Chondrocyte (in vitro differentiated cells): ENCODE measurements around the gene SPINK2. TPM values are rescaled to one million over a fixed set of nuclear protein-coding genes. Genes with fewer than 3 reads are reported as not detected.

ENCODE experiments used
- DNase-seq: peaks from one replicate; pipeline ENCODE4 v3.0.0; 2021; ENCODE audit warnings: mixed read lengths, low spot score
- H3K27ac Mint-ChIP-seq: one replicate; pipeline ENCODE4 v1.8.0; 2021; ENCODE audit warnings: mild to moderate bottlenecking, moderate library complexity, mixed read lengths; ENCODE audit not compliant: unreplicated experiment
- H3K27me3 Mint-ChIP-seq: 2 replicates; pipeline ENCODE4 v1.8.0; 2021; ENCODE audit warnings: low read depth, mixed read lengths
- H3K36me3 Mint-ChIP-seq: 2 replicates; pipeline ENCODE4 v1.8.0; 2021; ENCODE audit warnings: low read depth, mixed read lengths
- H3K4me1 Mint-ChIP-seq: 2 replicates; pipeline ENCODE4 v1.8.0; 2021; ENCODE audit warnings: low read depth, mild to moderate bottlenecking, mixed read lengths
- H3K4me3 Mint-ChIP-seq: one replicate; pipeline ENCODE4 v1.8.0; 2021; ENCODE audit warnings: mild to moderate bottlenecking, moderate library complexity, mixed read lengths; ENCODE audit not compliant: unreplicated experiment
- H3K9me3 Mint-ChIP-seq: 2 replicates; pipeline ENCODE4 v1.8.0; 2021; ENCODE audit warnings: low read depth, mixed read lengths
- CTCF ChIP-seq: fragments of 200-600 bp; sonication (generic); IDR thresholded peaks from 2 replicates; pipeline ENCODE4 v1.5.0; 2021; ENCODE audit warnings: antibody characterized with exemption, mild to moderate bottlenecking, moderate library complexity
- total RNA-seq: library from RNA; stranded (reverse); gene quantifications from 3 replicates; pipeline ENCODE4 v1.2.1, GENCODE V29; 2021

The SPINK2 gene
- total RNA-seq, 1 donor from 2014 or later: not detected

GRCh38 chr4:56817840-56818491 is 3.5 kb downstream of the SPINK2 start:
- H3K9me3 Mint-ChIP-seq: no peaks in the 10 kb centered on the region
- peaks cover 30% of the 10 kb centered on the region for H3K27me3 Mint-ChIP-seq
- peaks cover 2% of the 10 kb centered on the region for H3K36me3 Mint-ChIP-seq
- no peak overlapping the region for H3K4me3 Mint-ChIP-seq
- peaks cover 3% of the 10 kb centered on the region for H3K4me1 Mint-ChIP-seq
- no peak overlapping the region for H3K27ac Mint-ChIP-seq
- no peak for TF ChIP-seq CTCF
- no peak for DNase-seq

- TF ChIP-seq CTCF: no peak
- no peak overlapping the region for H3K27ac Mint-ChIP-seq
- H3K4me1 Mint-ChIP-seq: peaks cover 5% of the 10 kb centered on the region
- DNase-seq: no peak
- no peaks in the 10 kb centered on the region for H3K9me3 Mint-ChIP-seq
- no peaks in the 10 kb centered on the region for H3K36me3 Mint-ChIP-seq
- peaks cover 6% of the 10 kb centered on the region for H3K27me3 Mint-ChIP-seq
- no peak overlapping the region for H3K4me3 Mint-ChIP-seq
Measured at GRCh38 chr4:56806666-56807065, 14.8 kb downstream of the SPINK2 start.

GRCh38 chr4:56804551-56804950 is 16.9 kb downstream of the SPINK2 start:
- DNase-seq: no peak
- Mint-ChIP-seq H3K36me3 (no peaks in the 10 kb centered on the region), H3K4me1 (peaks cover 6% of the 10 kb centered on the region), H3K27me3 (no peaks in the 10 kb centered on the region), H3K4me3 (no peak overlapping the region), H3K9me3 (no peaks in the 10 kb centered on the region), H3K27ac (no peak overlapping the region)
- TF ChIP-seq CTCF: no peak

- Mint-ChIP-seq H3K9me3 (no peaks in the 10 kb centered on the region), H3K4me3 (no peak overlapping the region), H3K27ac (no peak overlapping the region), H3K27me3 (no peaks in the 10 kb centered on the region), H3K4me1 (peaks cover 8% of the 10 kb centered on the region), H3K36me3 (no peaks in the 10 kb centered on the region)
- TF ChIP-seq CTCF: no peak
- no peak for DNase-seq
Measured at GRCh38 chr4:56803471-56803870, 18.0 kb downstream of the SPINK2 start.

GRCh38 chr4:56799824-56800756 is 21.4 kb downstream of the SPINK2 start:
- Mint-ChIP-seq H3K36me3 (no peaks in the 10 kb centered on the region), H3K4me3 (peak overlapping the region; percentile 87), H3K4me1 (peaks cover 8% of the 10 kb centered on the region), H3K27ac (peak overlapping the region; percentile 87), H3K9me3 (no peaks in the 10 kb centered on the region), H3K27me3 (peaks cover 4% of the 10 kb centered on the region)
- TF ChIP-seq CTCF: peak; percentile 97
- DNase-seq: no peak
